ENCODE measurements around the gene LMLN.

- no peak for TF ChIP-seq EGR1 (IDR thresholded peaks at IDR 0.05)
- no peak for TF ChIP-seq EP300 (IDR thresholded peaks at IDR 0.05; ENCODE audit: borderline replicate concordance)
- TF ChIP-seq MAX (IDR thresholded peaks at IDR 0.05) = no peak
Measured at GRCh38 chr3:197955892-197956477, 4.0 kb upstream of the LMLN start.
